K562 (cell line): ENCODE results near the gene FAM114A1. TPM values are rescaled to one million over a fixed set of nuclear protein-coding genes. Genes with fewer than 3 reads are reported as not detected.

Experiments used
- BRD4 ChIP-seq: fragments of 200-600 bp; sonication (generic); IDR thresholded peaks from 2 replicates; pipeline ENCODE4 v1.6.1; 2017; ENCODE audit warnings: inconsistent platforms
- BRF1 ChIP-seq: IDR thresholded peaks from 3 replicates; pipeline ENCODE4 v1.6.1; 2011; ENCODE audit warnings: borderline replicate concordance, mild to moderate bottlenecking; ENCODE audit not compliant: insufficient read length; ENCODE audit errors: extremely low read depth
- CEBPB ChIP-seq: fragments of 450-650 bp; IDR thresholded peaks from 2 replicates; pipeline ENCODE4 v1.6.1; 2016; ENCODE audit warnings: missing genetic modification characterization, missing compliant biosample characterization
- FIP1L1 ChIP-seq: fragments of 200-400 bp; formaldehyde crosslinking; IDR thresholded peaks from 2 replicates; pipeline ENCODE4 v1.6.1; 2018; ENCODE audit warnings: mild to moderate bottlenecking, low read depth, low read length; ENCODE audit not compliant: poor library complexity, severe bottlenecking
- FOXK1 ChIP-seq: sonication (generic); formaldehyde crosslinking; IDR thresholded peaks from 2 replicates; pipeline ENCODE4 v1.8.0; 2022; ENCODE audit warnings: missing genetic modification reagents, mild to moderate bottlenecking, borderline replicate concordance
- KDM4B ChIP-seq, 2 experiments: fragments of 450-650 bp in 1 of 2; sonication (generic) in 1 of 2; IDR thresholded peaks; 2 replicates each; pipeline ENCODE4 v1.6.1; 2016 to 2017; ENCODE audit warnings: borderline replicate concordance in 2 of 2, antibody characterized with exemption in 1 of 2, low read depth in 1 of 2, mild to moderate bottlenecking in 1 of 2
- MAFF ChIP-seq: IDR thresholded peaks from 2 replicates; pipeline ENCODE4 v1.6.1; 2012; ENCODE audit warnings: low read length, improper control_type of control experiment
- MAX ChIP-seq: sonication (generic); formaldehyde crosslinking; IDR thresholded peaks from 2 replicates; pipeline ENCODE4 v1.9.0; 2022; ENCODE audit warnings: mild to moderate bottlenecking, missing genetic modification reagents
- MCM3 ChIP-seq: fragments of 450-650 bp; IDR thresholded peaks from 2 replicates; pipeline ENCODE4 v1.6.1; 2016
- MCM5 ChIP-seq: fragments of 450-650 bp; IDR thresholded peaks from 2 replicates; pipeline ENCODE4 v1.6.1; 2016; ENCODE audit warnings: low read depth
- MIER1 ChIP-seq: fragments of 450-650 bp; IDR thresholded peaks from 2 replicates; pipeline ENCODE4 v1.6.1; 2016; ENCODE audit warnings: antibody characterized with exemption, mild to moderate bottlenecking, low read depth
- NR2C1 ChIP-seq, 2 experiments: fragments of 450-650 bp; IDR thresholded peaks; 2 replicates each; pipeline ENCODE4 v1.6.1; 2017; ENCODE audit warnings: mild to moderate bottlenecking in 2 of 2, antibody characterized with exemption in 1 of 2, inconsistent platforms in 1 of 2, missing compliant biosample characterization in 1 of 2, missing genetic modification characterization in 1 of 2
- PHB ChIP-seq: fragments of 250-450 bp; sonication (Bioruptor Pico); IDR thresholded peaks from 2 replicates; pipeline ENCODE4 v1.5.0; 2021
- SMC3 ChIP-seq: conservative IDR thresholded peaks from 2 replicates; pipeline ENCODE4 v1.6.1; 2011; ENCODE audit warnings: low read depth, low read length, improper control_type of control experiment; ENCODE audit not compliant: insufficient read depth
- XRCC5 ChIP-seq: fragments of 200-400 bp; formaldehyde crosslinking; IDR thresholded peaks from 2 replicates; pipeline ENCODE4 v1.6.1; 2017; ENCODE audit warnings: low read depth, mild to moderate bottlenecking, low read length
- ZBED1 ChIP-seq: IDR thresholded peaks from 2 replicates; pipeline ENCODE4 v1.6.1; 2014
- ZFP1 ChIP-seq: fragments of 450-650 bp; formaldehyde crosslinking; IDR thresholded peaks from 2 replicates; pipeline ENCODE4 v1.4.0; 2020; ENCODE audit warnings: mild to moderate bottlenecking, mixed read lengths
- ZKSCAN1 ChIP-seq: fragments of 150-350 bp; IDR thresholded peaks from 2 replicates; pipeline ENCODE4 v1.6.1; 2016; ENCODE audit warnings: low read depth, low read length
- ZNF717 ChIP-seq: fragments of 250-450 bp; sonication (Bioruptor Pico); IDR thresholded peaks from 2 replicates; pipeline ENCODE4 v1.5.0; 2021
- ZZZ3 ChIP-seq: fragments of 450-650 bp; IDR thresholded peaks from 2 replicates; pipeline ENCODE4 v1.6.1; 2016; ENCODE audit warnings: antibody characterized with exemption, mild to moderate bottlenecking, moderate library complexity
- polyA plus RNA-seq, 8 experiments: library from polyadenylated mRNA; depleted of rRNA in 4 of 8; stranded (reverse) in 5 of 8; unstranded in 3 of 8; fragments of >200 nt; fragmentation: Nextera tagmentation in 2 of 8; fragmentation: Illumina TruSeq in 1 of 8; extraction: Ambion mirVana in 2 of 8; extraction: Trizol in 1 of 8; gene quantifications; 2 replicates each; pipeline versions ENCODE4 v1.2.1 to v1.2.3, GENCODE V29; 2011 to 2014; ENCODE audit warnings: inconsistent platforms in 1 of 8, missing spikeins in 1 of 8
- total RNA-seq, 7 experiments: library from RNA; depleted of rRNA in 6 of 7; stranded (reverse); fragments of >200 nt in 6 of 7; fragmentation: Illumina TruSeq in 2 of 7; extraction: Trizol in 2 of 7; gene quantifications; 2 replicates each; pipeline versions ENCODE4 v1.2.1 to v1.2.3, GENCODE V29; 2011 to 2021; ENCODE audit warnings: low replicate concordance in 1 of 7
- TF ChIP-seq, protein P1 (sequence below), 2 experiments: fragments of 450-650 bp; conservative IDR thresholded peaks; 2 replicates each; pipeline ENCODE4 v1.6.1; 2017; ENCODE audit warnings: mild to moderate bottlenecking in 2 of 2, moderate library complexity in 2 of 2
- TF ChIP-seq, protein P2 (sequence below): fragments of 450-650 bp; IDR thresholded peaks from 2 replicates; pipeline ENCODE4 v1.6.1; 2017; ENCODE audit warnings: mild to moderate bottlenecking, moderate library complexity
- TF ChIP-seq, protein P3 (sequence below): fragments of 450-650 bp; IDR thresholded peaks from 2 replicates; pipeline ENCODE4 v1.6.1; 2017; ENCODE audit warnings: antibody characterized with exemption
- TF ChIP-seq, protein P4 (sequence below), 2 experiments: fragments of 450-650 bp; IDR thresholded peaks; 2 replicates each; pipeline ENCODE4 v1.6.1; 2016

FAM114A1 gene
- total and polyA plus RNA-seq, 9 of the 15 experiments (the other 6 are each of a cell fraction or from before 2014, with no cell fraction given), result 1.8 to 12.0 (median 4.3) TPM

GRCh38 chr4:38856524-38857337 is 10.9 kb upstream of the FAM114A1 start, which contains the start of gene TLR6 (continued):
- TF ChIP-seq, protein P1, sequence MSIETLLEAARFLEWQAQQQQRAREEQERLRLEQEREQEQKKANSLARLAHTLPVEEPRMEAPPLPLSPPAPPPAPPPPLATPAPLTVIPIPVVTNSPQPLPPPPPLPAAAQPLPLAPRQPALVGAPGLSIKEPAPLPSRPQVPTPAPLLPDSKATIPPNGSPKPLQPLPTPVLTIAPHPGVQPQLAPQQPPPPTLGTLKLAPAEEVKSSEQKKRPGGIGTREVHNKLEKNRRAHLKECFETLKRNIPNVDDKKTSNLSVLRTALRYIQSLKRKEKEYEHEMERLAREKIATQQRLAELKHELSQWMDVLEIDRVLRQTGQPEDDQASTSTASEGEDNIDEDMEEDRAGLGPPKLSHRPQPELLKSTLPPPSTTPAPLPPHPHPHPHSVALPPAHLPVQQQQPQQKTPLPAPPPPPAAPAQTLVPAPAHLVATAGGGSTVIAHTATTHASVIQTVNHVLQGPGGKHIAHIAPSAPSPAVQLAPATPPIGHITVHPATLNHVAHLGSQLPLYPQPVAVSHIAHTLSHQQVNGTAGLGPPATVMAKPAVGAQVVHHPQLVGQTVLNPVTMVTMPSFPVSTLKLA (conservative IDR thresholded peaks at IDR 0.05), result no peak
- TF ChIP-seq FOXK1 (CRISPR knock-in tag) (no peak), ZFP1 (CRISPR knock-in tag) (no peak), ZZZ3 (no peak), ZNF717 (CRISPR knock-in tag) (no peak), NR2C1 (IDR thresholded peaks at IDR 0.05) (no peak), NR2C1 (tag; IDR thresholded peaks at IDR 0.05) (no peak), MCM5 (no peak), XRCC5 (no peak), KDM4B (IDR thresholded peaks at IDR 0.05; ENCODE audit: borderline replicate concordance in 2 of 2, low read depth in 1 of 2) (no peak), FIP1L1 (no peak), MAFF (peak; percentile 82), PHB (no peak), BRF1 (no peak), SMC3 (peak; percentile 47), CEBPB (no peak), MCM3 (no peak), BRD4 (no peak), ZBED1 (no peak), MAX (no peak), MIER1 (no peak), ZKSCAN1 (no peak)
- TF ChIP-seq, protein P2, sequence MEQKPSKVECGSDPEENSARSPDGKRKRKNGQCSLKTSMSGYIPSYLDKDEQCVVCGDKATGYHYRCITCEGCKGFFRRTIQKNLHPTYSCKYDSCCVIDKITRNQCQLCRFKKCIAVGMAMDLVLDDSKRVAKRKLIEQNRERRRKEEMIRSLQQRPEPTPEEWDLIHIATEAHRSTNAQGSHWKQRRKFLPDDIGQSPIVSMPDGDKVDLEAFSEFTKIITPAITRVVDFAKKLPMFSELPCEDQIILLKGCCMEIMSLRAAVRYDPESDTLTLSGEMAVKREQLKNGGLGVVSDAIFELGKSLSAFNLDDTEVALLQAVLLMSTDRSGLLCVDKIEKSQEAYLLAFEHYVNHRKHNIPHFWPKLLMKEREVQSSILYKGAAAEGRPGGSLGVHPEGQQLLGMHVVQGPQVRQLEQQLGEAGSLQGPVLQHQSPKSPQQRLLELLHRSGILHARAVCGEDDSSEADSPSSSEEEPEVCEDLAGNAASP, result no peak
- TF ChIP-seq, protein P3, sequence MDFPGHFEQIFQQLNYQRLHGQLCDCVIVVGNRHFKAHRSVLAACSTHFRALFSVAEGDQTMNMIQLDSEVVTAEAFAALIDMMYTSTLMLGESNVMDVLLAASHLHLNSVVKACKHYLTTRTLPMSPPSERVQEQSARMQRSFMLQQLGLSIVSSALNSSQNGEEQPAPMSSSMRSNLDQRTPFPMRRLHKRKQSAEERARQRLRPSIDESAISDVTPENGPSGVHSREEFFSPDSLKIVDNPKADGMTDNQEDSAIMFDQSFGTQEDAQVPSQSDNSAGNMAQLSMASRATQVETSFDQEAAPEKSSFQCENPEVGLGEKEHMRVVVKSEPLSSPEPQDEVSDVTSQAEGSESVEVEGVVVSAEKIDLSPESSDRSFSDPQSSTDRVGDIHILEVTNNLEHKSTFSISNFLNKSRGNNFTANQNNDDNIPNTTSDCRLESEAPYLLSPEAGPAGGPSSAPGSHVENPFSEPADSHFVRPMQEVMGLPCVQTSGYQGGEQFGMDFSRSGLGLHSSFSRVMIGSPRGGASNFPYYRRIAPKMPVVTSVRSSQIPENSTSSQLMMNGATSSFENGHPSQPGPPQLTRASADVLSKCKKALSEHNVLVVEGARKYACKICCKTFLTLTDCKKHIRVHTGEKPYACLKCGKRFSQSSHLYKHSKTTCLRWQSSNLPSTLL, result no peak
- TF ChIP-seq, protein P4, sequence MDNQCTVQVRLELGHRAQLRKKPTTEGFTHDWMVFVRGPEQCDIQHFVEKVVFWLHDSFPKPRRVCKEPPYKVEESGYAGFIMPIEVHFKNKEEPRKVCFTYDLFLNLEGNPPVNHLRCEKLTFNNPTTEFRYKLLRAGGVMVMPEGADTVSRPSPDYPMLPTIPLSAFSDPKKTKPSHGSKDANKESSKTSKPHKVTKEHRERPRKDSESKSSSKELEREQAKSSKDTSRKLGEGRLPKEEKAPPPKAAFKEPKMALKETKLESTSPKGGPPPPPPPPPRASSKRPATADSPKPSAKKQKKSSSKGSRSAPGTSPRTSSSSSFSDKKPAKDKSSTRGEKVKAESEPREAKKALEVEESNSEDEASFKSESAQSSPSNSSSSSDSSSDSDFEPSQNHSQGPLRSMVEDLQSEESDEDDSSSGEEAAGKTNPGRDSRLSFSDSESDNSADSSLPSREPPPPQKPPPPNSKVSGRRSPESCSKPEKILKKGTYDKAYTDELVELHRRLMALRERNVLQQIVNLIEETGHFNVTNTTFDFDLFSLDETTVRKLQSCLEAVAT (IDR thresholded peaks at IDR 0.05), result no peak
